ENCODE results near the gene PPP1R17.

The PPP1R17 gene

DNA sequence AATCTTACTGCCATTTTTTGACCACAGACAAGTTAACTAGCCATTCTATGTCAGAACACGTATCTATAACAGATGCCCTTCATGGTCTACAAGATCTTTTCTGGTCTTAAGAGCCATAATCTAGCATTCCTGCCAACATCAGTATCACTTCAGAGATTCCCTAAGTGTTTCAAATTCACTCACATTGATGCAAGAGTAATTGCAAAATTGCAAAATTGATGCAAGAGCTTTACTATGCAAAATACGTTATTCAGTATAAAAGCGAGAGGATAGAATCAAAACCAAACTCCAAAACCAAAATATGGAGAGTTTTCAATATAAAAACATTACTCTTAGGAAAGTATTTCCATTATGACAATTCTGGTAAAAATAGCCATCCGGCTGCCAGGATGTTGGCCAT lies 38.1 kb upstream of the PPP1R17 start:
- Mint-ChIP-seq H3K27ac (no peak overlapping the region), H3K27me3 (ENCODE audit: low read depth) (no peaks in the 10 kb centered on the region), H3K9me3 (no peaks in the 10 kb centered on the region), H3K4me1 (no peaks in the 10 kb centered on the region), H3K36me3 (ENCODE audit: low read depth) (no peaks in the 10 kb centered on the region), H3K4me3 (no peak overlapping the region)
- TF ChIP-seq, protein P1, sequence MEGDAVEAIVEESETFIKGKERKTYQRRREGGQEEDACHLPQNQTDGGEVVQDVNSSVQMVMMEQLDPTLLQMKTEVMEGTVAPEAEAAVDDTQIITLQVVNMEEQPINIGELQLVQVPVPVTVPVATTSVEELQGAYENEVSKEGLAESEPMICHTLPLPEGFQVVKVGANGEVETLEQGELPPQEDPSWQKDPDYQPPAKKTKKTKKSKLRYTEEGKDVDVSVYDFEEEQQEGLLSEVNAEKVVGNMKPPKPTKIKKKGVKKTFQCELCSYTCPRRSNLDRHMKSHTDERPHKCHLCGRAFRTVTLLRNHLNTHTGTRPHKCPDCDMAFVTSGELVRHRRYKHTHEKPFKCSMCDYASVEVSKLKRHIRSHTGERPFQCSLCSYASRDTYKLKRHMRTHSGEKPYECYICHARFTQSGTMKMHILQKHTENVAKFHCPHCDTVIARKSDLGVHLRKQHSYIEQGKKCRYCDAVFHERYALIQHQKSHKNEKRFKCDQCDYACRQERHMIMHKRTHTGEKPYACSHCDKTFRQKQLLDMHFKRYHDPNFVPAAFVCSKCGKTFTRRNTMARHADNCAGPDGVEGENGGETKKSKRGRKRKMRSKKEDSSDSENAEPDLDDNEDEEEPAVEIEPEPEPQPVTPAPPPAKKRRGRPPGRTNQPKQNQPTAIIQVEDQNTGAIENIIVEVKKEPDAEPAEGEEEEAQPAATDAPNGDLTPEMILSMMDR (IDR thresholded peaks at IDR 0.05; ENCODE audit: unreplicated experiment in 3 of 3) = no peak

DNA sequence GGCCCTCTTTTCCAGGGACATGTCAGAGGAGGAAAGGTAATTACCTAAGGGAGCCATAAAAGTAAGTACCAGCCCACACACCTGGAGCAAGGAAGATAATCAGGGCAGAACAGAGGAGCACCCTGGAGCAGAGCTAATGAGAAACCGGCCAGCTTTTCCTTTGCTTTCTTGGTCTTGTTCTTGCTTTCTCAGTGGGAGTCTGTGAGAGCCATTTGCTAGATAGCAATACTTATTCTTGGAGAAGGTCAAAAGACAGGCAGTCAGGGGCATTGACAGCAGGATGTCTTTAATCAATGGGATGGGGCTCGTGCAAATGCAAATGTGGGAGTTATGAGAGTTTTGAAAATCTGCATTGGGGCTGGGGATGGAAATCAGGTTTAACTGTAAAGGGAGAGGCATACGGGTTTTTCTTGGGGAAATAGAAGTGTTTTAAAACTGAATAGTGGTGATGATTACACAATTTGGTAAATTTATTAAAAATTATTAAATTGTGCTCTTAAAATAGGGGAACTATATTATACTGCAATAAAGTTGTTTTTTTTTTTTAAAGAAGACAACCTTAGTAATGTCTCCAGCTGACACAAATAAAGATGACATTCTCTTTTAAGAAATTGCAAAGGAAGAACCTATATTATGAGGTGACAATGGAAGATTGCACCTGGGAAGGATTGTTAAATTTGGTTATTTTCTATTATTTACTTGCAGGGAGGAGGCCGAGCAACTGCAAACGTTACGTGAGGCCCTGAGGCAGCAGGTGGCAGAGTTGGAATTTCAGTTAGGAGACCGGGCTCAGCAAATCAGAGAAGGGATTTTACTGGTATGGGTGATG lies 35.6 kb upstream of the PPP1R17 start:
- Mint-ChIP-seq H3K4me3 (no peak overlapping the region), H3K27me3 (ENCODE audit: low read depth) (no peaks in the 10 kb centered on the region), H3K36me3 (ENCODE audit: low read depth) (no peaks in the 10 kb centered on the region), H3K27ac (no peak overlapping the region), H3K4me1 (no peaks in the 10 kb centered on the region), H3K9me3 (no peaks in the 10 kb centered on the region)
- TF ChIP-seq, protein P1 (IDR thresholded peaks at IDR 0.05; ENCODE audit: unreplicated experiment in 3 of 3) = no peak

DNA sequence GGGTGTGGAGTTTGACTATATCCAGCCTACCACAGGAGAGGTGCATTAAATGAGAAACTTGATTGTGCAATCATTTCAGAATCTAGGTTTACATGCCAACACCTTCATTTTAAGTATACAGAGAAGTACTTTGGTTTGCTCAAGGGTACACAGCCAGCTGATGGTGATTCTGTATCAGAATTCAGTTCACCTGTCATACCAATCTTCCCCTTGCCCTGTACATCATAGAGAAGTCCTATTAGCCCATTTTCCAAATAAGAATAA lies 35.0 kb upstream of the PPP1R17 start:
- Mint-ChIP-seq H3K9me3 (no peaks in the 10 kb centered on the region), H3K36me3 (ENCODE audit: low read depth) (no peaks in the 10 kb centered on the region), H3K4me1 (no peaks in the 10 kb centered on the region), H3K27me3 (ENCODE audit: low read depth) (no peaks in the 10 kb centered on the region), H3K27ac (no peak overlapping the region), H3K4me3 (no peak overlapping the region)
- TF ChIP-seq, protein P1 (IDR thresholded peaks at IDR 0.05; ENCODE audit: unreplicated experiment in 3 of 3) = no peak

DNA sequence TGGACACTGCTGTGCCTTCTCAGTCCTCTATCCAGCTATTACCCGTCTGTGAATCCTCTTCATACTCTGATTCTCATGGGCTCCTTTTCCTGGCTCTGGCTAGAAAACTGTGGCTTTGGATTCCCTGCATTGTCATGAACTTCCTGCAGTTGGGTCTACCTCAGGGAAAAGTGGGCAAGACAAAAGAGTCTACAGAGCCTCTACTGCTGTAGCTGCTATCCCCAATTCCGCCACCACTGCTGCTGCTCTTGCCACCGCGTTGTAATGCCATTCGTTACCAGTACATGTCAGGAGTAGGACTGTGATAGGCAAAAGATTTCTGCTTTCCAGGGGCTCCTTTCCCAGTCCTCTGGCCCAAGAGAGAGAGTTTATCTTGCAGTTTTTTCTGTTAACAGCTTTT lies 23.9 kb upstream of the PPP1R17 start:
- Mint-ChIP-seq H3K36me3 (ENCODE audit: low read depth) (no peaks in the 10 kb centered on the region), H3K27ac (no peak overlapping the region), H3K4me3 (no peak overlapping the region), H3K9me3 (no peaks in the 10 kb centered on the region), H3K27me3 (ENCODE audit: low read depth) (no peaks in the 10 kb centered on the region), H3K4me1 (no peaks in the 10 kb centered on the region)
- TF ChIP-seq, protein P1 (IDR thresholded peaks at IDR 0.05; ENCODE audit: unreplicated experiment in 3 of 3) = no peak

DNA sequence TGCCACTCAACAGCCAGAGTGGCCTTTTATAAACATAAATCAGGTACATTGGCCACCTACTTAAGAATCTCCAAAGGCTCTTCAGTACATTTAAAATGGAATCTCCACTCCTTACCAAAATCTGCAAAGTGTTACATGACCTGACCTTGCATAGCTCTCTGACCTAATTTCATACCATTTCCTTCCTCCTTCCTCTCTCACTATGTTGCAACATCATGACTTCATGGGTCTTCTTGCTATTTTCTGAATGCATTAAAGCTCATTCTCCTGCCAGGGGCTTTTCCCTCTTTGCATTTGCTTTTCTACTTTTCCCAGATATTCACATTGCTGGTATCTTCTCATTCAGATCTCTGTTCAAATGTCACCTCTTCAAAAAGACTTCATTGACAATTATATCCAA lies 22.1 kb upstream of the PPP1R17 start:
- Mint-ChIP-seq H3K4me1 (no peaks in the 10 kb centered on the region), H3K36me3 (ENCODE audit: low read depth) (no peaks in the 10 kb centered on the region), H3K27ac (no peak overlapping the region), H3K27me3 (ENCODE audit: low read depth) (no peaks in the 10 kb centered on the region), H3K4me3 (no peak overlapping the region), H3K9me3 (no peaks in the 10 kb centered on the region)
- TF ChIP-seq, protein P1 (IDR thresholded peaks at IDR 0.05; ENCODE audit: unreplicated experiment in 3 of 3) = no peak

DNA sequence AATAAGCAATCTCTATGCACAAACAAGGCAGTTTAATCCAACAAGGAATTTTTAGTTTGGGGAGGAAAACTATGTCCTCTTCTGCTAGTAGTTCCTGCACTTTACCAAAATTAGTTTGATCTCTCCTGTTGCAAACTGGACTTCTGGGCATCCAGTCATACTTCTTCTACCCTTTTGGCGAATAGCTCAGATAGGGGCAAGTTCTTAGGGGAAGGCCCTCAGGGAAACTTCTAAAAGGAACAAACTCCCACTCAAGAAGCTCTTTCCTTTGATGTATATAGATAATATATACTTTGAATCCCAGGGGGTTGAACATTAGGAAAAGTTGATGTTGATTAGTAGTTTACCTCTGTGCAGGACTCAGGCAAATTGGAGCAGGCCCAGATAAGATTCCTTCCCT lies 21.5 kb upstream of the PPP1R17 start:
- no peaks in the 10 kb centered on the region for H3K9me3 Mint-ChIP-seq
- no peaks in the 10 kb centered on the region for H3K27me3 Mint-ChIP-seq (ENCODE audit: low read depth)
- no peaks in the 10 kb centered on the region for H3K36me3 Mint-ChIP-seq (ENCODE audit: low read depth)
- no peaks in the 10 kb centered on the region for H3K4me1 Mint-ChIP-seq
- H3K4me3 Mint-ChIP-seq = no peak overlapping the region
- no peak overlapping the region for H3K27ac Mint-ChIP-seq
- TF ChIP-seq, protein P1 (IDR thresholded peaks at IDR 0.05; ENCODE audit: unreplicated experiment in 3 of 3) = no peak
